ENCODE data around the gene UBXN2A. TPM values are rescaled to one million over a fixed set of nuclear protein-coding genes. Genes with fewer than 3 reads are reported as not detected.

The UBXN2A gene
- total and polyA plus RNA-seq, 3 donors from 2014 or later = 9.4 to 18.4 (median 11.9) TPM

DNA sequence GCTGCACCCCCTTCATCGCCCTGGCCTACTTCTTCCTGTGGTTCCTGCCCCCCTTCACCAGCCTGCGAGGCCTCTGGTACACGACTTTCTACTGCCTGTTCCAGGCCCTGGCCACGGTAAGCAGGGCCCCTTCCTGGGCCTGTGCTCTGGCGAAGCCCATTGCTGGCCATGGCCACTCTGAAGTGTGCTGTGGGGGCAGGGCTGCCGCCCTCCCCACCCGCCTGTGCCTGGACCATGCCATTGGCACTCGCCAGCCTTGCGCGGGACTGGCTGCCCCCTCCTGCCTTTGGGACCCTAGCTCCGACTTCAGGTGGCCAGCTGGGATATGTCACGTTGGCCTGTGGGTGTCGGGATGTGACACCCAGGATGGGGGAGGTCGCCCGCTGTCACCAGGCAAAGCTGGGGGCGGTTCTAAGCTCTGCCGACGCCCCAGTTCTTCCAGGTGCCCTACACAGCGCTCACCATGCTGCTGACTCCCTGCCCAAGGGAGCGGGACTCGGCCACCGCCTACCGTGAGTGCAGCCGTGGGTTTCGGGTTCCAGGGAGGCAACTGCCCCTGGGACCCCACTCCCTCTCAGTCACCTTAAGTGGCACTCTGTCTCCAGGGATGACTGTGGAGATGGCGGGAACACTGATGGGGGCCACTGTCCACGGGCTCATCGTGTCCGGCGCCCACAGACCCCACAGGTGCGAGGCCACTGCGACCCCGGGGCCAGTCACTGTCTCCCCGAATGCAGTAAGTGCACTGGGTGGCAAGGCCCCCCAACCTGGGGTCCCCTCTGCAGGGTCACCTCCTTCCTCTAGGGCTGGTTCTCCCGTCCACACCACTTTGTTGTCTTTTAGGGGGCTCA lies 76.8 kb downstream of the UBXN2A start:
- no peak for DNase-seq
- H3K36me3 ChIP-seq (ENCODE audit: low read depth, missing control alignments) = no peaks in the 10 kb centered on the region
- TF ChIP-seq POLR2A (IDR thresholded peaks at IDR 0.05) = no peak
- TF ChIP-seq, protein P1, sequence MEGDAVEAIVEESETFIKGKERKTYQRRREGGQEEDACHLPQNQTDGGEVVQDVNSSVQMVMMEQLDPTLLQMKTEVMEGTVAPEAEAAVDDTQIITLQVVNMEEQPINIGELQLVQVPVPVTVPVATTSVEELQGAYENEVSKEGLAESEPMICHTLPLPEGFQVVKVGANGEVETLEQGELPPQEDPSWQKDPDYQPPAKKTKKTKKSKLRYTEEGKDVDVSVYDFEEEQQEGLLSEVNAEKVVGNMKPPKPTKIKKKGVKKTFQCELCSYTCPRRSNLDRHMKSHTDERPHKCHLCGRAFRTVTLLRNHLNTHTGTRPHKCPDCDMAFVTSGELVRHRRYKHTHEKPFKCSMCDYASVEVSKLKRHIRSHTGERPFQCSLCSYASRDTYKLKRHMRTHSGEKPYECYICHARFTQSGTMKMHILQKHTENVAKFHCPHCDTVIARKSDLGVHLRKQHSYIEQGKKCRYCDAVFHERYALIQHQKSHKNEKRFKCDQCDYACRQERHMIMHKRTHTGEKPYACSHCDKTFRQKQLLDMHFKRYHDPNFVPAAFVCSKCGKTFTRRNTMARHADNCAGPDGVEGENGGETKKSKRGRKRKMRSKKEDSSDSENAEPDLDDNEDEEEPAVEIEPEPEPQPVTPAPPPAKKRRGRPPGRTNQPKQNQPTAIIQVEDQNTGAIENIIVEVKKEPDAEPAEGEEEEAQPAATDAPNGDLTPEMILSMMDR (IDR thresholded peaks at IDR 0.05) = no peak
- intact Hi-C loops (cut with DNase I; ENCODE audit: low total_unique reads) = no loop called here
- no peaks in the 10 kb centered on the region for H3K27me3 ChIP-seq
- no peaks in the 10 kb centered on the region for H3K4me1 ChIP-seq
- 93 to 96% methylated on average over 22 to 35 of the region's 35 CpGs for WGBS, 2 donors
- H3K27ac ChIP-seq = no peak overlapping the region
- H3K4me3 ChIP-seq = no peak overlapping the region
- no peaks in the 10 kb centered on the region for H3K9me3 ChIP-seq

DNA sequence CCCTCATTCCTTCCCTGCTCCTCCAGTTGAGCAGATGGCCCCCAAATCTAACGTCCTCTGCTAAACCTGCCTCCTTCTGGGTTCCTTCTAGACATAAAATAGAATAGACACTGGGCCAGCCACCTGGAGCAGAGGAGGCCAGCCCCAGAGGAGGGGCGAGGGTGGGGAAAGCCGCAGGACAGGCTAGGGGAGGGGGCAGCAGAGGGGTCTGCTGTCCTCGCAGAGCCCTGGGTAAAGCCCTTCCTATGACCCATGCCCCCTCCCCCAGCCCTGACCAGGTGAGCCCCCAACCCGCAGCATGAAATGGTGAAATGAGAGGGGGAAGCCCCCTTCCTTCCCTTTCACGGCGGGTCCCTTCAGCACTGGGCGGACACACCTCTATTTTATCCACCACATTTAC lies 77.4 kb downstream of the UBXN2A start:
- intact Hi-C loops (cut with DNase I; ENCODE audit: low total_unique reads) = no loop called here
- no peak for DNase-seq
- no peak for TF ChIP-seq POLR2A (IDR thresholded peaks at IDR 0.05)
- TF ChIP-seq, protein P1 (IDR thresholded peaks at IDR 0.05) = no peak
- WGBS, 2 donors = 84 to 87% methylated on average over 8 of the region's 8 CpGs
- Histone ChIP-seq H3K27me3 (no peaks in the 10 kb centered on the region), H3K27ac (no peak overlapping the region), H3K9me3 (no peaks in the 10 kb centered on the region), H3K36me3 (ENCODE audit: low read depth, missing control alignments) (no peaks in the 10 kb centered on the region), H3K4me3 (no peak overlapping the region), H3K4me1 (no peaks in the 10 kb centered on the region)

DNA sequence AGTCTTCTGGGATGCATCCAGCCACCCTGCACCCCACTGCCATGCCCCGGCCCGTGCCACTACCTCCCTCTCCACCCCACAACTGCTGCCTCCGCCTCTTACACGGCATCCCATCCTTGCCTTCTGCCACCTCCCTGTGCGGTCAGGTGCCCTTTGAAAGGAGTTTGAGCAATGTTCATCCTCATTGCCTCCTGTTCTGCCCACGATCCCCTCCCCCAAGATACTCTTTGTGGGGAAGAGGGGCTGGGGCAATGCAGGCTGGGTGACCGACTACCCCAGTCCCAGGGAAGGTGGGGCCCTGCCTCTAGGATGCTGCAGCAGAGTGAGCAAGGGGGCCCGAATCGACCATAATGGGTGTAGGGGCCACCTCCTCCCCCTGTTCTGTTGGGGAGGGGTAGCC lies 78.0 kb downstream of the UBXN2A start:
- H3K36me3 ChIP-seq (ENCODE audit: low read depth, missing control alignments) = no peaks in the 10 kb centered on the region
- no peaks in the 10 kb centered on the region for H3K4me1 ChIP-seq
- TF ChIP-seq POLR2A (IDR thresholded peaks at IDR 0.05) = no peak
- TF ChIP-seq, protein P1 (IDR thresholded peaks at IDR 0.05) = no peak
- no peak overlapping the region for H3K27ac ChIP-seq
- DNase-seq = no peak
- 84 to 88% methylated on average over 9 of the region's 9 CpGs for WGBS, 2 donors
- no peaks in the 10 kb centered on the region for H3K9me3 ChIP-seq
- H3K4me3 ChIP-seq = no peak overlapping the region
- no peaks in the 10 kb centered on the region for H3K27me3 ChIP-seq
- intact Hi-C loops (cut with DNase I; ENCODE audit: low total_unique reads) = no loop called here

DNA sequence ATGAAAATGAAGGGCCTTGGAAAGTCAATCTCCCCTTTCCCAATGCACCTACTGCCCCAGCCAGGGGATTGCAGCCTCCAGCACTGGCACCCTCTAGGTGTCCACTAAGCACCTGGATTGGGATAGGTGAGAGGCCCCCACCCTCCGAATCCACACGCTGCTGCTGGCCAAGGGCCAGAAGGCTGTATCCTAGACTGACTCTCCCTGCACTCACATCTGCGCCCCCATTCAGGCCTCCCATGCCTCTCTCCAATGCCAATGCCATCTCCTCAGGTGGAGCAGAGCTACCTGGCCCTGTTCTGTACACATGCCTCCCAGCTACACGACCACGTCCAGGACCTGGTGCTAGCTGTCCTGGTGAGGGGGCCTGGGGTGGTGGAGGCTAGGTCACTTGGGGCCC lies 79.5 kb downstream of the UBXN2A start:
- intact Hi-C loops (cut with DNase I; ENCODE audit: low total_unique reads) = no loop called here
- Histone ChIP-seq H3K9me3 (no peaks in the 10 kb centered on the region), H3K36me3 (ENCODE audit: low read depth, missing control alignments) (no peaks in the 10 kb centered on the region), H3K4me1 (no peaks in the 10 kb centered on the region), H3K27me3 (no peaks in the 10 kb centered on the region), H3K27ac (no peak overlapping the region), H3K4me3 (no peak overlapping the region)
- 83 to 93% methylated on average over 5 of the region's 5 CpGs for WGBS, 2 donors
- no peak for TF ChIP-seq POLR2A (IDR thresholded peaks at IDR 0.05)
- TF ChIP-seq, protein P1 (IDR thresholded peaks at IDR 0.05) = no peak
- DNase-seq = no peak

DNA sequence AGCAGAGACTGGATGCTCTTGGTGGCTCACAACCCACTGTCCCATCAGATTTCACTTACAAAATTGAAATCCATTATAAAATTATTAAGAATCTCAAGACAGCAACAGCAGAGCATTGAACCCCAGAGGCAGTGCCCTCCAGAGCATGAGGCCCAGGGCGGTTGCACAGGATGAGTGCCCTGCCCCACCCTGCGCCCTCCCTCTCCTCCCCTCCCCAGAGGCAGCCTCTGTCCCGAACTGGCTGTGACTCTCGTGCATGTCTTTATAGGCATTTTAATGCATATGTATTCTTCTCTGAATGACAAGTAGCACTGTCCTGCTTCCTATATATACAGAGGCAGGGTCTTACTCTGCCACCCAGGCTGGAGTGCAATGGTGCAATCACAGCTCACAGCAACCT lies 80.0 kb downstream of the UBXN2A start:
- H3K4me3 ChIP-seq = no peak overlapping the region

More for the DNA sequence above, 80.0 kb downstream of the UBXN2A start:
- 69 to 84% methylated on average over 3 to 4 of the region's 4 CpGs for WGBS, 2 donors
- H3K27ac ChIP-seq = no peak overlapping the region
- H3K27me3 ChIP-seq = no peaks in the 10 kb centered on the region
- TF ChIP-seq, protein P1 (IDR thresholded peaks at IDR 0.05) = no peak
- TF ChIP-seq POLR2A (IDR thresholded peaks at IDR 0.05) = no peak
- no peaks in the 10 kb centered on the region for H3K9me3 ChIP-seq
- H3K36me3 ChIP-seq (ENCODE audit: low read depth, missing control alignments) = no peaks in the 10 kb centered on the region
- intact Hi-C loops (cut with DNase I; ENCODE audit: low total_unique reads) = no loop called here
- H3K4me1 ChIP-seq = no peaks in the 10 kb centered on the region
- DNase-seq = no peak
